HEK293 (cell line): ENCODE results near the gene CARD6.

Experiments used
- CTCF ChIA-PET: fragments of 350-600 bp; formaldehyde crosslinking; extraction: SDS; loops from one replicate; lab custom pipeline; 2021; ENCODE audit warnings: antibody characterized with exemption; lab: Yijun Ruan, JAX
- POLR2A ChIA-PET: fragments of 300-600 bp; formaldehyde crosslinking; extraction: SDS; loops from one replicate; lab custom pipeline; 2020; ENCODE audit warnings: antibody characterized with exemption, inconsistent platforms; lab: Yijun Ruan, JAX
- H3K27ac ChIP-seq: fragments of 200-500 bp; sonication (Bioruptor generic); 2 replicates; pipeline ENCODE4 v1.5.1; 2014; ENCODE audit warnings: low read depth, low read length, control low read depth, inconsistent platforms; ENCODE audit errors: extremely low read depth
- H3K36me3 ChIP-seq, 2 experiments: fragments of 200-500 bp in 1 of 2; sonication (Bioruptor generic) in 1 of 2; 1 replicate in 1 of 2; 2 replicates in 1 of 2; pipeline ENCODE4 v1.5.1; 2014 to 2017; ENCODE audit warnings: inconsistent platforms in 2 of 2, low read length in 2 of 2; ENCODE audit not compliant: control insufficient read depth in 2 of 2, insufficient read depth in 1 of 2
- H3K4me1 ChIP-seq: fragments of 200-500 bp; sonication (Bioruptor generic); 2 replicates; pipeline ENCODE4 v1.5.1; 2014; ENCODE audit warnings: mild to moderate bottlenecking, low read length, inconsistent platforms; ENCODE audit not compliant: control insufficient read depth, insufficient read depth
- H3K4me3 ChIP-seq: 2 replicates; pipeline ENCODE4 v1.5.1; 2011; ENCODE audit warnings: low read depth, mild to moderate bottlenecking, control low read depth, low read length, moderate library complexity
- H3K9me3 ChIP-seq: fragments of 200-500 bp; sonication (Bioruptor generic); 2 replicates; pipeline ENCODE4 v1.5.1; 2014; ENCODE audit warnings: low read depth, low read length, inconsistent platforms; ENCODE audit not compliant: control insufficient read depth, insufficient read depth
- ATF2 ChIP-seq: fragments of 450-650 bp; formaldehyde crosslinking; IDR thresholded peaks from 2 replicates; pipeline ENCODE4 v1.5.1; 2016; ENCODE audit warnings: missing biosample characterization, missing genetic modification characterization, low read depth
- BCL6B ChIP-seq: fragments of 450-650 bp; formaldehyde crosslinking; IDR thresholded peaks from 2 replicates; pipeline ENCODE4 v1.5.1; 2017; ENCODE audit warnings: missing biosample characterization, missing genetic modification characterization
- GLIS2 ChIP-seq: fragments of 450-650 bp; formaldehyde crosslinking; IDR thresholded peaks from 2 replicates; pipeline ENCODE4 v1.5.1; 2016; ENCODE audit warnings: missing biosample characterization, missing genetic modification characterization
- KLF17 ChIP-seq: fragments of 450-650 bp; formaldehyde crosslinking; IDR thresholded peaks from 2 replicates; pipeline ENCODE4 v1.5.1; 2016; ENCODE audit warnings: missing biosample characterization, missing genetic modification characterization
- OVOL3 ChIP-seq: fragments of 450-650 bp; formaldehyde crosslinking; IDR thresholded peaks from 2 replicates; pipeline ENCODE4 v1.5.1; 2016; ENCODE audit warnings: missing biosample characterization, missing genetic modification characterization
- PRDM1 ChIP-seq: fragments of 450-650 bp; formaldehyde crosslinking; IDR thresholded peaks from 2 replicates; pipeline ENCODE4; 2016; ENCODE audit warnings: missing biosample characterization, missing genetic modification characterization
- REPIN1 ChIP-seq: fragments of 450-650 bp; formaldehyde crosslinking; IDR thresholded peaks from 2 replicates; pipeline ENCODE4 v1.5.1; 2017; ENCODE audit warnings: missing biosample characterization, missing genetic modification characterization, low read depth
- YY2 ChIP-seq: fragments of 450-650 bp; formaldehyde crosslinking; IDR thresholded peaks from 2 replicates; pipeline ENCODE4 v1.5.1; 2016; ENCODE audit warnings: missing biosample characterization, missing genetic modification characterization
- ZBTB21 ChIP-seq: fragments of 450-650 bp; formaldehyde crosslinking; IDR thresholded peaks from 2 replicates; pipeline ENCODE4 v1.5.1; 2017; ENCODE audit warnings: missing biosample characterization, missing genetic modification characterization
- ZBTB48 ChIP-seq: fragments of 450-650 bp; formaldehyde crosslinking; IDR thresholded peaks from 2 replicates; pipeline ENCODE4 v1.5.1; 2016; ENCODE audit warnings: missing biosample characterization, missing genetic modification characterization
- ZFHX2 ChIP-seq: fragments of 450-650 bp; formaldehyde crosslinking; conservative IDR thresholded peaks from 2 replicates; pipeline ENCODE4 v1.5.1; 2016; ENCODE audit warnings: missing biosample characterization, missing genetic modification characterization
- ZIC2 ChIP-seq: fragments of 450-650 bp; formaldehyde crosslinking; IDR thresholded peaks from 2 replicates; pipeline ENCODE4 v1.5.1; 2016; ENCODE audit warnings: missing biosample characterization, missing genetic modification characterization
- ZNF132 ChIP-seq: fragments of 450-650 bp; formaldehyde crosslinking; IDR thresholded peaks from 2 replicates; pipeline ENCODE4 v1.5.1; 2017; ENCODE audit warnings: missing biosample characterization, missing genetic modification characterization, borderline replicate concordance
- ZNF169 ChIP-seq: fragments of 450-650 bp; formaldehyde crosslinking; IDR thresholded peaks from 2 replicates; pipeline ENCODE4 v1.5.1; 2016; ENCODE audit warnings: missing biosample characterization, missing genetic modification characterization
- ZNF26 ChIP-seq: fragments of 450-650 bp; formaldehyde crosslinking; IDR thresholded peaks from 2 replicates; pipeline ENCODE4 v1.5.1; 2016; ENCODE audit warnings: missing biosample characterization, missing genetic modification characterization
- ZNF274 ChIP-seq, 2 experiments: fragments of 200-500 bp in 1 of 2; fragments of 450-650 bp in 1 of 2; sonication (Bioruptor generic) in 1 of 2; formaldehyde crosslinking in 1 of 2; IDR thresholded peaks; 2 replicates each; pipeline versions ENCODE4 v1.5.1 to v1.6.1; 2014 to 2016; ENCODE audit warnings: borderline replicate concordance in 1 of 2, inconsistent platforms in 1 of 2, low read length in 1 of 2, missing biosample characterization in 1 of 2, missing genetic modification characterization in 1 of 2
- ZNF335 ChIP-seq: fragments of 450-650 bp; formaldehyde crosslinking; conservative IDR thresholded peaks from 2 replicates; pipeline ENCODE4 v1.5.1; 2016; ENCODE audit warnings: missing biosample characterization, missing genetic modification characterization
- ZNF501 ChIP-seq: fragments of 450-650 bp; formaldehyde crosslinking; IDR thresholded peaks from 2 replicates; pipeline ENCODE4 v1.5.1; 2016; ENCODE audit warnings: missing biosample characterization, missing genetic modification characterization
- ZNF571 ChIP-seq: fragments of 450-650 bp; formaldehyde crosslinking; IDR thresholded peaks from 2 replicates; pipeline ENCODE4 v1.5.0; 2017; ENCODE audit warnings: missing biosample characterization, missing genetic modification characterization
- ZNF580 ChIP-seq: fragments of 450-650 bp; formaldehyde crosslinking; IDR thresholded peaks from 2 replicates; pipeline ENCODE4 v1.5.1; 2016; ENCODE audit warnings: missing biosample characterization, missing genetic modification characterization
- ZNF624 ChIP-seq: fragments of 450-650 bp; formaldehyde crosslinking; IDR thresholded peaks from 2 replicates; pipeline ENCODE4 v1.5.1; 2017; ENCODE audit warnings: missing biosample characterization, missing genetic modification characterization
- ZNF658 ChIP-seq: fragments of 450-650 bp; formaldehyde crosslinking; IDR thresholded peaks from 2 replicates; pipeline ENCODE4; 2016; ENCODE audit warnings: missing biosample characterization, missing genetic modification characterization
- ZSCAN18 ChIP-seq: fragments of 450-650 bp; formaldehyde crosslinking; IDR thresholded peaks from 2 replicates; pipeline ENCODE4 v1.5.1; 2016; ENCODE audit warnings: missing biosample characterization, missing genetic modification characterization
- ZXDB ChIP-seq: fragments of 450-650 bp; formaldehyde crosslinking; IDR thresholded peaks from 2 replicates; pipeline ENCODE4 v1.5.1; 2016; ENCODE audit warnings: missing biosample characterization, missing genetic modification characterization

Gene CARD6

GRCh38 chr5:40834849-40835787, 6.0 kb upstream of the CARD6 start, which contains the start of gene RPL37 (continued):
- TF ChIP-seq ZNF580 (tag by site-specific recombination) (peak; percentile 99), ZNF26 (tag by site-specific recombination) (no peak), ZNF658 (tag by site-specific recombination) (no peak), ZNF571 (tag by site-specific recombination) (no peak), ZNF132 (tag by site-specific recombination) (no peak), ZFHX2 (tag by site-specific recombination) (peak; percentile 91), ZNF274 (IDR thresholded peaks at IDR 0.05; ENCODE audit: low read length) (no peak), ZNF274 (tag by site-specific recombination; IDR thresholded peaks at IDR 0.05; ENCODE audit: borderline replicate concordance) (no peak), GLIS2 (tag by site-specific recombination) (peak; percentile 79), ZIC2 (peak; percentile 43), ZXDB (tag by site-specific recombination) (peak; percentile 99), ZBTB21 (tag by site-specific recombination) (peak; percentile 87), ZSCAN18 (tag by site-specific recombination) (peak; percentile 83), ZBTB48 (peak; percentile 73), OVOL3 (tag by site-specific recombination) (peak; percentile 89; the same call in 1 of the 2 replicates)
- TF ChIP-seq, all 188 proteins: peak for 103

GRCh38 chr5:40838086-40838485, 3.1 kb upstream of the CARD6 start:
- CTCF ChIA-PET = interaction anchor here (0.6 to 0.7 kb wide), 2 partner anchors 20 to 41 kb away, joined by 3 read pairs; no protein-coding TSS in a partner anchor
- Histone ChIP-seq H3K27ac (no peak overlapping the region), H3K4me1 (no peaks in the 10 kb centered on the region), H3K9me3 (no peaks in the 10 kb centered on the region), H3K36me3 (peaks cover 8 to 17% of the 10 kb centered on the region in 2 experiments), H3K4me3 (no peak overlapping the region)
- TF ChIP-seq REPIN1 (no peak), KLF17 (no peak), ZNF169 (tag by site-specific recombination) (no peak), ZBTB48 (no peak), BCL6B (no peak), ZBTB21 (tag by site-specific recombination) (no peak), ATF2 (tag by site-specific recombination) (no peak), PRDM1 (tag by site-specific recombination) (no peak), ZNF335 (no peak), ZNF580 (tag by site-specific recombination) (no peak), ZNF571 (tag by site-specific recombination) (no peak), YY2 (no peak), ZNF624 (tag by site-specific recombination) (no peak), ZSCAN18 (tag by site-specific recombination) (no peak), ZNF501 (no peak)
- POLR2A ChIA-PET = no interaction called here
